Rectal smooth muscle tissue (tissue), 1 donor: ENCODE results near the gene SNF8.

ENCODE experiments used
- H3K27ac ChIP-seq: one replicate; pipeline ENCODE4 v1.7.0; 2013; ENCODE audit warnings: low read depth, low read length, inconsistent platforms
- H3K27me3 ChIP-seq: one replicate; pipeline ENCODE4 v1.7.0; 2013; ENCODE audit warnings: low read length; ENCODE audit not compliant: control insufficient read depth, insufficient read depth
- H3K36me3 ChIP-seq: one replicate; pipeline ENCODE4 v1.7.0; 2013; ENCODE audit warnings: low read length; ENCODE audit not compliant: control insufficient read depth, insufficient read depth
- H3K4me1 ChIP-seq: one replicate; pipeline ENCODE4 v1.7.0; 2013; ENCODE audit warnings: low read length; ENCODE audit not compliant: control insufficient read depth, insufficient read depth
- H3K4me3 ChIP-seq: one replicate; pipeline ENCODE4 v1.7.0; 2013; ENCODE audit warnings: low read length
- H3K9ac ChIP-seq: one replicate; pipeline ENCODE4 v1.7.0; 2013; ENCODE audit warnings: low read length

The SNF8 gene, protein sequence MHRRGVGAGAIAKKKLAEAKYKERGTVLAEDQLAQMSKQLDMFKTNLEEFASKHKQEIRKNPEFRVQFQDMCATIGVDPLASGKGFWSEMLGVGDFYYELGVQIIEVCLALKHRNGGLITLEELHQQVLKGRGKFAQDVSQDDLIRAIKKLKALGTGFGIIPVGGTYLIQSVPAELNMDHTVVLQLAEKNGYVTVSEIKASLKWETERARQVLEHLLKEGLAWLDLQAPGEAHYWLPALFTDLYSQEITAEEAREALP

DNA sequence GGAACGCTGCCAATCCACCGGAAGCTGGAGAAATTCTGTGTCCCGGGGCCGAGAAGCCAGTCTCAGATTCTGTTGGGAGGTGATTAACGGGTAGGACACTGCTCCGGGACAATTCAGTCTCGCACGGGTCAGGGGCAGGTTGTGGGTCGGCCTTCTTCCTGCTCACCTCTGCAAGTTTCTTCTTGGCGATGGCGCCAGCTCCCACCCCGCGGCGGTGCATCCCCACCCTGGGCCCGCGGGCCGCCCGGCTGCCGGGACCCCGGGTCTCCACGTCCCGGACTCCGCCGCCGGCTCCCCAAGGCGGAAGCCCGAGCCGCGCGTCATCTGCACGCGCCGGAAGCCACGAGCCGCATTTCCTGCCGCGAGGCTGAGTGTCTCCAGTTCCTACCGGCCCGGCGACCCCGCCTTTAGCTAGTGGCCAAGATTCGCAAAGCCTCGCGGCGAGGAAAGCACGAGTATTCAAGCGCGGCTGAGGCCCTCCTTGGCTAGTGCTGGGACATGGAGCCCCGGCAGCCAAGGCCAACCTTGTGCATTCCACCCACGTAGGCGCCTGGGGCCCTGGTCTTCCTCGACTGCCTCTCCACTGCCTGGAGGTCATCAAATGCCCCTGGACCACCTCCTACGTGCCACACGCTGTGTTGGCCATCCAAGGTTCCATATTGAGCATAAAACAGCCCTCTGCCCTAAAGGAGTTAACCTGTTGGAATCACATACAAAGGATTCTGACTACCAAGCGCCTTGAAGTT, at the start of gene SNF8:
SNF8 (minus strand) TSS at position 328 of the 746 bp plus-strand sequence; CDS start at position 220, 108 bp downstream.
- H3K4me3 ChIP-seq, result peak within 1 kb of the TSS; percentile 90
- peak within 1 kb of the TSS; percentile 84 for H3K27ac ChIP-seq
- H3K27me3 ChIP-seq, result no peaks in the 10 kb centered on the region
- H3K9ac ChIP-seq, result peak within 1 kb of the TSS; percentile 95
- peaks cover 6% of the 10 kb centered on the region for H3K36me3 ChIP-seq
- H3K4me1 ChIP-seq, result peaks cover 10% of the 10 kb centered on the region

DNA sequence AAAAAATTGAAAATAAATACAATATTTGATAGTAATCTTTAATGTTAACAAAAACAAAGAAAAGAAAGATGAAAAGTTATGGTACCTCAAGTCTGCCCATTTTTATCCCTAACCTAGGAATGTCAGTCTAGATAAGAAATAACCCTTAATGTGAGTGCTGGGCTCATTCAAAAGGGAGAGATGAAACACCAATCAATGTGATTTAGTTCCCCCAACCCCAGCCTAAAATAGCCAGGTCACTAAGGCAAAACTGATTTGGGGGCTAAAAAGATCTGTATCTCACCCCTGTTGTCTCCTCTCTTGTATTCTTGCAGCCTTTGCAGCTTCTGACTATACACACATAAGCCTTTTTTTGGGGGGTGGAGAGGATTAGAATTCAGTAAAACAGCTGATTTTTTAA, 49.3 kb upstream of the SNF8 start:
- Histone ChIP-seq H3K4me3 (no peak overlapping the region), H3K9ac (no peak overlapping the region), H3K27ac (no peak overlapping the region), H3K27me3 (peaks cover 38% of the 10 kb centered on the region), H3K36me3 (no peaks in the 10 kb centered on the region), H3K4me1 (no peaks in the 10 kb centered on the region)

DNA sequence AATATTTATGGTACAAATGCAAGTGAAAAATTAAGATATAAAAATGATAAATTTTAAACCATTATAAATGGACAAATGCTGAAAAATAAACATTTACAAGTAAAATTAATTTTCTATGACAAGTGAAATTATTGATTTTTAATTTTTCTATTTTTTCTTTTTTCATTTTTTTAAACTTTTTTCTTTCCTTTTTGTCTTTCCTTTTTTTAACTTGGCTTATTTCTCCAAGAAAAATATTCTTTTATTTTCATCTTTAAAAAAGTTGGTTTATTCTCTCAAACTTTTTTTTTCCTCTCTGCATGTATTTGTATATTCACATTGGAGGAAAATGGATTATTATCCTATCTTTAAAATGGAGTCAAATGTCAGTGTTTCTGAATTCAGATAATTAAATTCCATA, 48.7 kb upstream of the SNF8 start:
- H3K4me1 ChIP-seq, result no peaks in the 10 kb centered on the region
- no peak overlapping the region for H3K27ac ChIP-seq
- no peak overlapping the region for H3K4me3 ChIP-seq
- H3K36me3 ChIP-seq, result no peaks in the 10 kb centered on the region
- H3K27me3 ChIP-seq, result peaks cover 33% of the 10 kb centered on the region
- H3K9ac ChIP-seq, result no peak overlapping the region

DNA sequence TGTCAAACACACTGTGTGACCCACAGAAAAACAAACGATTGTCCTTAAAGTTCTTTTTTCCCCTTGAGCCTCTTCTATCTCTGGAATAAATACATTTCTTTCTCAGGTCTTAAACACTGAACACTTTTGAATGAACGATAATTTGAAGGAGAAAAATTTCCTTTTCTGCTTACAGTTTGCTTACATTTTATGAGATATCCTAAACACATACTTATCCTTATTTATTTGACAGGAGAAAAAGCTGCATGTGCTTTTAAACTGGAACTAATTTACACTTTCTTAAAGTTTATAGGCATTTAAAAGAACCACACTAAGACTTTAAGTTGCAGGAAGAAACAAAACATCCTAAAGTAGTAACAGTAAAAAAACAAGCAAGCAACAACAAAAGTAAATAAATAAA, 47.8 kb upstream of the SNF8 start:
- H3K4me1 ChIP-seq, result no peaks in the 10 kb centered on the region
- peaks cover 29% of the 10 kb centered on the region for H3K27me3 ChIP-seq
- no peak overlapping the region for H3K9ac ChIP-seq
- no peaks in the 10 kb centered on the region for H3K36me3 ChIP-seq
- no peak overlapping the region for H3K27ac ChIP-seq
- no peak overlapping the region for H3K4me3 ChIP-seq

DNA sequence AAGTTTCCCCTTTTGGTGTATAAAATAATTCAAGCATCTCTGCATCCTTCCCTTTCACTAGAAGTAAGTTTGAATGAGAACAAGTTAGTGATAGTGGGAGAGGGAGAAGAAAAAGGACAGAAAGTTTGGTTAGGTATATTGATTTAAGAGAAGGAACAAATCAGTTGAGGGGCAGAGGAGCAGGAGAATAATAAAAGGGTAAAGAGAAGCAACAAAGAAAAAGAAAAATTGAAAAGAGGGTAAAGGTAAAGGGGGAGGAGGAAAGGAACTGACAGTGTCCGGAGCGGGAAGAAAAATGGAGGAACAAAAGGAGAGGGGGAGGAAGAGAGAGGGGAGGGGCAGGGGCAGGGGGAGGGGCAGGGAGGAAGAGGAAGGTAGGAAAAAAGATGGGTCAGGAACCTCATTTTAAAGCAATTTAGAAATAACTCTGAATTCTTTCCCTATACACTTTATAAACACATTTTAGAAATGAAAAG, 46.3 kb upstream of the SNF8 start:
- Histone ChIP-seq H3K27ac (no peak overlapping the region), H3K4me1 (no peaks in the 10 kb centered on the region), H3K4me3 (no peak overlapping the region), H3K36me3 (no peaks in the 10 kb centered on the region), H3K9ac (no peak overlapping the region), H3K27me3 (peaks cover 18% of the 10 kb centered on the region)

DNA sequence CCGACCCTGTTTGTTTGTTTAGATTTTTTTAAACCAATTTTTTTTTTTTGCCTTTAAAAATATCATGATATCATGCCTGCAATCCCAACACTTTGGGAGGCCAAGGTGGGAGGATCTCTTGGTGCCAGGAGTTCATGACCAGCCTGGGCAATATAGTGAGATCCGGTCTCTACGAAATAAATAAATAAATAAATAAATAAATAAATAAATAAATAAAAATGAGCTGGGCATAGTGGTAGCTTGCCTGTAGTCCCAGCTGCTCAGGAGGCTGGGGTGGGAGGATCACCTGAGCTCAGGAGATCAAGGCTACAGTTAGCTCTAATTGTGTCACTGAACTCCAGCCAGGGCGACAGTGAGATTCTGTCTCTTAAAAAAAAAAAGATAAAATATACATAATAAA, 44.5 kb upstream of the SNF8 start:
- H3K27ac ChIP-seq, result no peak overlapping the region
- H3K4me1 ChIP-seq, result no peaks in the 10 kb centered on the region
- H3K9ac ChIP-seq, result no peak overlapping the region
- H3K27me3 ChIP-seq, result peaks cover 6% of the 10 kb centered on the region
- H3K4me3 ChIP-seq, result no peak overlapping the region
- H3K36me3 ChIP-seq, result no peaks in the 10 kb centered on the region

DNA sequence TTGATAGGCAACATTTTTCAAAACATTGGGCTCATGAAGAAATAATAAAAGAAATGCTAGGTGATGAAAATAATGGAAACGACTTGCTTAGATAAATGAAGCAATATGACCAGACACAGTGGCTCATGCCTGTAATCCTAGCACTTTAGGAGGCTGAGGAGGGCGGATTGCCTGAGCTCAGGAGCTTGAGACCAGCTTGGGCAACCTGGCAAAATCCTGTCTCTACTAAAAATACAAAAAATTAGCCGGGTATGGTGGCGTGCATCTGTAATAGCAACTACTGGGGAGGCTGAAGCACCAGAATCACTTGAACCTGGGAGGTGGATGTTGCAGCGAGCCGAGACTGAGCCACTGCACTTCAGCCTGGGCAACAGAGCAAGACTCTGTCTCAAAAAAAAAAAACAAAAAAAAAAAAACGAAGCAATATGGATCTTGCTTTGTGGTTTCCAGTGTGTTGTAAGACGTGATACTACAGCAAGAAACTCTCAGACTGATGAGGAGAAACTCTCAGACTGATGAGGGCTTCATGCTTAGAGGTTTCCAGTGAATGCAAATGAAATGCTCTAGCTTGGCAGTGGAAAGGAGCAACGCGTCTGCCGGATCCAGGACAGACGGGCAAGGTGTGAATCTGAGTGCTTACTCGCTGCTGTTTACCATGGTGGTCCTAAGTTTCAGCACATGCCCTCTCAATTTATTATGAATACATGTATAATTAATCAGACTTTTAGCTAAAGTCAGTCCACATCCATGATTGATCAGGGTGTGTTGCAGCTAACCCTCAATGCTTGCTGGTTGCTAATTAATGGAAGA, 41.0 kb upstream of the SNF8 start:
- Histone ChIP-seq H3K27me3 (peaks cover 4% of the 10 kb centered on the region), H3K4me1 (no peaks in the 10 kb centered on the region), H3K9ac (no peak overlapping the region)

DNA sequence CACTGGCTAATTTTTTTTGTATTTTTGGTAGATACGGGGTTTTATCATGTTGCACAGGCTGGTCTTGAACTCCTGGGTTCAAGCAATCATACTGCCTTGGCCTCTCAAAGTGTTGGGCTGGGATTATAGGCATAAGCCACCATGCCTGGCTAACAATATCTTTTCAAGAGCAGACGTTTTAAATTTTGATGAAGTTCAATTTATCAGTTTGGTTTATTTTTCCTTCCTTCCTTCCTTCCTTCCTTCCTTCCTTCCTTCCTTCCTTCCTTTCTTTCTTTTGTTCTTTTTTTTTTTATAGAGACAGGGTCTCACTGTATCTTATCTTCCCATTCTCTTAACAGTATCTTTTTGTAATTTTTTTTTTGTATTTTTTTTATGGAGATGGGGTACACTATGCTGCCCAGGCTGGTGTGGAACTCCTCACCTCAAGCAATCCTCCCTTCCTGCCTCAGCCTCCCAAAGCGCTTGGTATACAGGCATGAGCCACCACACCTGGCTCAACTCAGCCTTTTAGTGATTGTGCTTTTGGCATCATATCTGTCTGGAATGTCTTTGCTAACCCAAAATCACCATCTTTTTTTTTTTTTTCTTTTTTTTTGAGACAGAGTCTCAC, 37.4 kb upstream of the SNF8 start:
- no peak overlapping the region for H3K27ac ChIP-seq

More for the DNA sequence above, 41.0 kb upstream of the SNF8 start:
- no peaks in the 10 kb centered on the region for H3K36me3 ChIP-seq
- H3K4me3 ChIP-seq, result no peak overlapping the region
- no peak overlapping the region for H3K27ac ChIP-seq

DNA sequence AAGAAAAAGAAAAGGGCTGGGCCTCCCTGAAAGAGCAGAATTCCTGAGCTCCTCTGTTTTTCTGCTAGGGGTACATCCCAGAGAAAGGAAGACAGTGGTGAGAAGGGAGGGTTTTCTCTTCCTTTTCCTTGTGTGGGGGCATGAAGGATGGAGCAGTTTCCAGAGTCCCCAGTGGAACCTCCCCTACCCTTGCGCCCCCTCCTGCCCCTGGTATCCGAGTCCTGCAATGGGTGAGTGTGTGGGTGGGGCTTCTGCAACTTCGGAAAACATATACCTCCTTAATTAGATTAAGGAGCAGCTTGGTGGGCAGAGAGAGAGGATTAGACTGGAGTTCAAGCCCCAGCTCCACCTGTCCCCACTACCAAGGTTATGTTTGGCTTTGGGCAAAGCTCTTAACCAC, 29.2 kb upstream of the SNF8 start:
- no peaks in the 10 kb centered on the region for H3K36me3 ChIP-seq
- no peaks in the 10 kb centered on the region for H3K27me3 ChIP-seq
- no peak overlapping the region for H3K9ac ChIP-seq
- no peak overlapping the region for H3K4me3 ChIP-seq
- H3K4me1 ChIP-seq, result peaks cover 5% of the 10 kb centered on the region
- no peak overlapping the region for H3K27ac ChIP-seq

More for the DNA sequence above, 37.4 kb upstream of the SNF8 start:
- Histone ChIP-seq H3K27me3 (no peaks in the 10 kb centered on the region), H3K4me1 (no peaks in the 10 kb centered on the region), H3K36me3 (no peaks in the 10 kb centered on the region), H3K9ac (no peak overlapping the region), H3K4me3 (no peak overlapping the region)

DNA sequence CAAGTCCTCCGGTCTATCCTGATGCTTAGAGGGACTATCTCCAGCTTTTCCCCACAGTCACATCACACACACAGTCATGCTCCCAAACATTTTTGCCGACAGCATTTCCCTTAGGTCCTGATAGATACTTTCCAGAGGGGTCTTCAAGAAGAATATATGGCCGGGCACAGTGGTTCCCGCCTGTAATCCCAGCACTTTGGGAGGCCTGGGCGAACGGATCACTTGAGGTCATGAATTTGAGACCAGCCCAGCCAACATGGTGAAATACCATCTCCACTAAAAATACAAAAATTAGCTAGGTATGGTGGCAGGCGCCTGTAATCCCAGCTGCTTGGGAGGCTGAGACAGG, 28.1 kb upstream of the SNF8 start:
- no peak overlapping the region for H3K27ac ChIP-seq

DNA sequence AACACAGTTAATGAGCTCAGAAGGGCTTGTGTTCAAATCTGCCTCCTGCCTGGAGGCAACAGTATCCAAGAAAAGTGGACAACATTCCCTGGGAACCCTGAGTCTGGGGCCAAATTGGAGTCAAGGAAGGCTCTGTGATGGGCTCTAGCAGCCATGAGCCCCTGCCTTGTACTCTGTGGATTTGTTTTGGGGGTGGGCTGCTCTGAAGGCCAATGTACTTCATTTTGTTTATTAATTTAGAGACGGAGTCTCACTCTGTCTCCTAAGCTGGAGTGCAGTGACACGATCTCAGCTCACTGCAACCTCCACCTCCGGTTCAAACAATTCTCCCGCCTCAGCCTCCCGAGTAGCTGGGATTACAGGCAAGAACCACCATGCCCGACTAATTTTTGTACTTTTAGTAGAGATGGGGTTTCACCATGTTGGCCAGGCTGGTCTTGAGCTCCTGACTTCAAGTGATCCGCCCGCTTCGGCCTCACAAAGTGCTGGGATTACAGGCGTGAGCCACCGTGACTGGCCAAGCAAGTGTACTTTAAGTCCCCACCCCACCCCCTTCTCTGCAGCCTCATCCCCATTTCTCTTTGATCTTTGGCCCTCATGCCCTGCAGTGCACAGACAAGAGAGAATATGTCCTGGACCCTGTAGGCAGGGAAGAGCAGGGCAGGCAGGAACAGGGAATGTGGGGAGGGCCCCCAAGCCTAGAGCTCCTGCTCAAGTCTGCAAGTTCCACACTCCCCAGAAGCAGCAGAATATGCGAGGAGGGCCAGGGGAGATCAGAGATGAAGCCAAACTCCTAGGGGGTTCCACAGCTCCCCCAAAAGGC, 26.4 kb upstream of the SNF8 start:
- Histone ChIP-seq H3K27ac (no peak overlapping the region), H3K4me1 (peaks cover 5% of the 10 kb centered on the region), H3K36me3 (no peaks in the 10 kb centered on the region), H3K4me3 (no peak overlapping the region), H3K9ac (no peak overlapping the region), H3K27me3 (no peaks in the 10 kb centered on the region)

More for the DNA sequence above, 28.1 kb upstream of the SNF8 start:
- Histone ChIP-seq H3K4me1 (peaks cover 5% of the 10 kb centered on the region), H3K27me3 (no peaks in the 10 kb centered on the region), H3K9ac (no peak overlapping the region), H3K36me3 (no peaks in the 10 kb centered on the region), H3K4me3 (no peak overlapping the region)
